ENCODE data around the gene SLC11A1.

The SLC11A1 gene

GRCh38 chr2:218381916-218382366 lies at the start of gene SLC11A1:
Gene SLC11A1 (plus strand): TSS chr2:218382273. CDS start chr2:218382369, 96 bp downstream.
- DNase-seq (ENCODE audit: low read depth): no peak

GRCh38 chr2:218332288-218332687 lies 49.8 kb upstream of the SLC11A1 start:
- DNase-seq (ENCODE audit: low read depth): no peak

- no peak for DNase-seq (ENCODE audit: low read depth)
Measured at GRCh38 chr2:218332920-218333645, 49.0 kb upstream of the SLC11A1 start.

- no peak for DNase-seq (ENCODE audit: low read depth)
Measured at GRCh38 chr2:218334531-218334930, 47.5 kb upstream of the SLC11A1 start.

- no peak for DNase-seq (ENCODE audit: low read depth)
Measured at GRCh38 chr2:218340656-218341055, 41.4 kb upstream of the SLC11A1 start.

GRCh38 chr2:218341381-218341780 lies 40.7 kb upstream of the SLC11A1 start:
- DNase-seq (ENCODE audit: low read depth): no peak

- no peak for DNase-seq (ENCODE audit: low read depth)
Measured at GRCh38 chr2:218342837-218343236, 39.2 kb upstream of the SLC11A1 start.

GRCh38 chr2:218343591-218343990 lies 38.5 kb upstream of the SLC11A1 start:
- DNase-seq (ENCODE audit: low read depth): peak; percentile 18

GRCh38 chr2:218344090-218344754 lies 37.9 kb upstream of the SLC11A1 start:
- DNase-seq (ENCODE audit: low read depth): no peak

GRCh38 chr2:218344755-218345417 lies 37.2 kb upstream of the SLC11A1 start:
- no peak for DNase-seq (ENCODE audit: low read depth)

GRCh38 chr2:218345491-218346236 lies 36.4 kb upstream of the SLC11A1 start:
- DNase-seq (ENCODE audit: low read depth): no peak

- DNase-seq (ENCODE audit: low read depth): no peak
Measured at GRCh38 chr2:218347172-218347571, 34.9 kb upstream of the SLC11A1 start.

- DNase-seq (ENCODE audit: low read depth): no peak
Measured at GRCh38 chr2:218354045-218354444, 28.0 kb upstream of the SLC11A1 start.

- no peak for DNase-seq (ENCODE audit: low read depth)
Measured at GRCh38 chr2:218354850-218355443, 27.1 kb upstream of the SLC11A1 start.

GRCh38 chr2:218357236-218358177 lies 24.6 kb upstream of the SLC11A1 start:
- no peak for DNase-seq (ENCODE audit: low read depth)

- DNase-seq (ENCODE audit: low read depth): no peak
Measured at GRCh38 chr2:218360453-218360852, 21.6 kb upstream of the SLC11A1 start.

GRCh38 chr2:218362606-218363005 lies 19.5 kb upstream of the SLC11A1 start:
- DNase-seq (ENCODE audit: low read depth): no peak

GRCh38 chr2:218363736-218364135 lies 18.3 kb upstream of the SLC11A1 start:
- DNase-seq (ENCODE audit: low read depth): no peak

GRCh38 chr2:218364196-218364595 lies 17.9 kb upstream of the SLC11A1 start:
- DNase-seq (ENCODE audit: low read depth): no peak

- DNase-seq (ENCODE audit: low read depth): no peak
Measured at GRCh38 chr2:218366621-218367414, 15.3 kb upstream of the SLC11A1 start.
